ENCODE measurements around the gene KCTD10.

DNA sequence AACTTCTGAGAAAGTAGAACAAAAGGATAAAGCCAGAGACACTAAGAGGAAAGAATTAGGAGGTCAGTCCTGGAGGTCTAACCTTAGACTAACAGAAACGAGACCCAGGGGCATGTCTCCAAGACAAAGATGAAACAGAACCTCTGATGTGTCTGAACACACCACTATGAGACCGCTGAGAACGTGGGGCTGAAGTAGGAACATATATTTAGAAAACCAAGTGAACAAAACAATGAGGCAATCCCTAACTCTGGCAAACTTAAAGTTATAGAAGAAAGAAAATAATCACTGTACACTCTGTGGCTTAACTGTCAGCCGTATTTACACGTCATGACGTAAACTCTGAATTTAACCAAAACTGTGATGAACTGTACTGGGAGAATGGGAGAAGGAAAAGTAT lies 17.9 kb downstream of the KCTD10 start:
- TF ChIP-seq, protein P1, sequence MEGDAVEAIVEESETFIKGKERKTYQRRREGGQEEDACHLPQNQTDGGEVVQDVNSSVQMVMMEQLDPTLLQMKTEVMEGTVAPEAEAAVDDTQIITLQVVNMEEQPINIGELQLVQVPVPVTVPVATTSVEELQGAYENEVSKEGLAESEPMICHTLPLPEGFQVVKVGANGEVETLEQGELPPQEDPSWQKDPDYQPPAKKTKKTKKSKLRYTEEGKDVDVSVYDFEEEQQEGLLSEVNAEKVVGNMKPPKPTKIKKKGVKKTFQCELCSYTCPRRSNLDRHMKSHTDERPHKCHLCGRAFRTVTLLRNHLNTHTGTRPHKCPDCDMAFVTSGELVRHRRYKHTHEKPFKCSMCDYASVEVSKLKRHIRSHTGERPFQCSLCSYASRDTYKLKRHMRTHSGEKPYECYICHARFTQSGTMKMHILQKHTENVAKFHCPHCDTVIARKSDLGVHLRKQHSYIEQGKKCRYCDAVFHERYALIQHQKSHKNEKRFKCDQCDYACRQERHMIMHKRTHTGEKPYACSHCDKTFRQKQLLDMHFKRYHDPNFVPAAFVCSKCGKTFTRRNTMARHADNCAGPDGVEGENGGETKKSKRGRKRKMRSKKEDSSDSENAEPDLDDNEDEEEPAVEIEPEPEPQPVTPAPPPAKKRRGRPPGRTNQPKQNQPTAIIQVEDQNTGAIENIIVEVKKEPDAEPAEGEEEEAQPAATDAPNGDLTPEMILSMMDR (IDR thresholded peaks at IDR 0.05): no peak
- TF ChIP-seq YY1 (IDR thresholded peaks at IDR 0.05; ENCODE audit: low read depth) (no peak), MEF2A (IDR thresholded peaks at IDR 0.05; ENCODE audit: borderline replicate concordance, low read depth) (no peak), TAF1 (IDR thresholded peaks at IDR 0.05; ENCODE audit: borderline replicate concordance, low read depth, low read length) (no peak), GABPA (IDR thresholded peaks at IDR 0.05; ENCODE audit: low read depth) (no peak), GATA2 (CRISPR knock-in tag; IDR thresholded peaks at IDR 0.05) (no peak), RCOR1 (IDR thresholded peaks at IDR 0.05; ENCODE audit: low read length) (no peak), RFX5 (IDR thresholded peaks at IDR 0.05; ENCODE audit: low read length) (no peak), CHD2 (IDR thresholded peaks at IDR 0.05; ENCODE audit: low read length, partially characterized antibody) (no peak), ELF1 (IDR thresholded peaks at IDR 0.05) (no peak), SIN3A (IDR thresholded peaks at IDR 0.05; ENCODE audit: borderline replicate concordance, low read depth, low read length) (no peak), EP300 (IDR thresholded peaks at IDR 0.05; ENCODE audit: borderline replicate concordance in 1 of 2, low read depth in 1 of 2, low read length in 1 of 2) (no peak)
- TF ChIP-seq, protein P2, sequence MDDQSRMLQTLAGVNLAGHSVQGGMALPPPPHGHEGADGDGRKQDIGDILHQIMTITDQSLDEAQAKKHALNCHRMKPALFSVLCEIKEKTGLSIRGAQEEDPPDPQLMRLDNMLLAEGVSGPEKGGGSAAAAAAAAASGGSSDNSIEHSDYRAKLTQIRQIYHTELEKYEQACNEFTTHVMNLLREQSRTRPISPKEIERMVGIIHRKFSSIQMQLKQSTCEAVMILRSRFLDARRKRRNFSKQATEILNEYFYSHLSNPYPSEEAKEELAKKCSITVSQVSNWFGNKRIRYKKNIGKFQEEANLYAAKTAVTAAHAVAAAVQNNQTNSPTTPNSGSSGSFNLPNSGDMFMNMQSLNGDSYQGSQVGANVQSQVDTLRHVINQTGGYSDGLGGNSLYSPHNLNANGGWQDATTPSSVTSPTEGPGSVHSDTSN (IDR thresholded peaks at IDR 0.05): no peak
- TF ChIP-seq, protein P3, sequence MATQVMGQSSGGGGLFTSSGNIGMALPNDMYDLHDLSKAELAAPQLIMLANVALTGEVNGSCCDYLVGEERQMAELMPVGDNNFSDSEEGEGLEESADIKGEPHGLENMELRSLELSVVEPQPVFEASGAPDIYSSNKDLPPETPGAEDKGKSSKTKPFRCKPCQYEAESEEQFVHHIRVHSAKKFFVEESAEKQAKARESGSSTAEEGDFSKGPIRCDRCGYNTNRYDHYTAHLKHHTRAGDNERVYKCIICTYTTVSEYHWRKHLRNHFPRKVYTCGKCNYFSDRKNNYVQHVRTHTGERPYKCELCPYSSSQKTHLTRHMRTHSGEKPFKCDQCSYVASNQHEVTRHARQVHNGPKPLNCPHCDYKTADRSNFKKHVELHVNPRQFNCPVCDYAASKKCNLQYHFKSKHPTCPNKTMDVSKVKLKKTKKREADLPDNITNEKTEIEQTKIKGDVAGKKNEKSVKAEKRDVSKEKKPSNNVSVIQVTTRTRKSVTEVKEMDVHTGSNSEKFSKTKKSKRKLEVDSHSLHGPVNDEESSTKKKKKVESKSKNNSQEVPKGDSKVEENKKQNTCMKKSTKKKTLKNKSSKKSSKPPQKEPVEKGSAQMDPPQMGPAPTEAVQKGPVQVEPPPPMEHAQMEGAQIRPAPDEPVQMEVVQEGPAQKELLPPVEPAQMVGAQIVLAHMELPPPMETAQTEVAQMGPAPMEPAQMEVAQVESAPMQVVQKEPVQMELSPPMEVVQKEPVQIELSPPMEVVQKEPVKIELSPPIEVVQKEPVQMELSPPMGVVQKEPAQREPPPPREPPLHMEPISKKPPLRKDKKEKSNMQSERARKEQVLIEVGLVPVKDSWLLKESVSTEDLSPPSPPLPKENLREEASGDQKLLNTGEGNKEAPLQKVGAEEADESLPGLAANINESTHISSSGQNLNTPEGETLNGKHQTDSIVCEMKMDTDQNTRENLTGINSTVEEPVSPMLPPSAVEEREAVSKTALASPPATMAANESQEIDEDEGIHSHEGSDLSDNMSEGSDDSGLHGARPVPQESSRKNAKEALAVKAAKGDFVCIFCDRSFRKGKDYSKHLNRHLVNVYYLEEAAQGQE (IDR thresholded peaks at IDR 0.05; ENCODE audit: low read depth, low read length): no peak
